Prostate gland (tissue), 2 donors: ENCODE measurements around the gene TCP11L2. TPM values are rescaled to one million over a fixed set of nuclear protein-coding genes. Genes with fewer than 3 reads are reported as not detected.
A peak's percentile ranks its signal among the peaks of the same experiment; 100 is the strongest.

ENCODE experiments used
- DNase-seq: peaks from one replicate; pipeline ENCODE4 v3.0.0-alpha.2; 2019; ENCODE audit warnings: low spot score
- H3K27ac ChIP-seq, 2 donors: fragments of 200-600 bp; sonication (generic); 2 replicates each; pipeline ENCODE4 v1.5.1; 2017 to 2019
- H3K27me3 ChIP-seq: fragments of 200-600 bp; sonication (generic); replicated peaks from 2 replicates; pipeline ENCODE4 v1.5.1; 2019; ENCODE audit not compliant: insufficient read depth
- H3K36me3 ChIP-seq, 2 donors: fragments of 200-600 bp; sonication (generic); 1 replicate in 1 of 2; 2 replicates in 1 of 2; pipeline versions ENCODE4 v1.5.1 to v1.8.1; 2017 to 2019
- H3K4me1 ChIP-seq: fragments of 200-600 bp; sonication (generic); replicated peaks from 2 replicates; pipeline ENCODE4 v1.5.1; 2019
- H3K4me3 ChIP-seq, 2 donors: fragments of 200-600 bp; sonication (generic); 2 replicates each; pipeline ENCODE4 v1.5.1; 2017 to 2019
- H3K9me3 ChIP-seq: fragments of 200-600 bp; sonication (generic); 2 replicates; pipeline ENCODE4 v1.5.1; 2017
- CTCF ChIP-seq, 4 experiments: fragments of 200-600 bp in 2 of 4; fragments of 450-650 bp in 2 of 4; sonication (generic) in 2 of 4; IDR thresholded peaks; 1 replicate in 3 of 4; 2 replicates in 1 of 4; pipeline ENCODE4 v1.5.1; 2016 to 2019; ENCODE audit warnings: antibody characterized with exemption in 4 of 4, mild to moderate bottlenecking in 2 of 4, moderate library complexity in 2 of 4
- POLR2A ChIP-seq: fragments of 450-650 bp; IDR thresholded peaks from one replicate; pipeline ENCODE4 v1.6.1; 2016; ENCODE audit warnings: antibody characterized with exemption, mild to moderate bottlenecking
- POLR2AphosphoS5 ChIP-seq: sonication (generic); formaldehyde crosslinking; IDR thresholded peaks from one replicate; pipeline ENCODE4 v1.6.1; 2017; ENCODE audit warnings: antibody characterized with exemption
- WGBS: methylation state at CpG from one replicate; pipeline ENCODE4 v1.1.5; 2018; 5-methylcytosine and 5-hydroxymethylcytosine counted together
- intact Hi-C: fragments of 100-400 bp; cut with DNase I; formaldehyde crosslinking; loops from one replicate; pipeline ENCODE4 v1.14.2; 2022
- total RNA-seq, 2 donors: library from RNA; depleted of rRNA; stranded (reverse); fragments of >200 nt; gene quantifications; one replicate each; pipeline ENCODE4 v1.1.0, GENCODE V29; 2016

Gene TCP11L2
- total RNA-seq, 2 donors from 2014 or later: 20.0 to 30.6 TPM

DNA sequence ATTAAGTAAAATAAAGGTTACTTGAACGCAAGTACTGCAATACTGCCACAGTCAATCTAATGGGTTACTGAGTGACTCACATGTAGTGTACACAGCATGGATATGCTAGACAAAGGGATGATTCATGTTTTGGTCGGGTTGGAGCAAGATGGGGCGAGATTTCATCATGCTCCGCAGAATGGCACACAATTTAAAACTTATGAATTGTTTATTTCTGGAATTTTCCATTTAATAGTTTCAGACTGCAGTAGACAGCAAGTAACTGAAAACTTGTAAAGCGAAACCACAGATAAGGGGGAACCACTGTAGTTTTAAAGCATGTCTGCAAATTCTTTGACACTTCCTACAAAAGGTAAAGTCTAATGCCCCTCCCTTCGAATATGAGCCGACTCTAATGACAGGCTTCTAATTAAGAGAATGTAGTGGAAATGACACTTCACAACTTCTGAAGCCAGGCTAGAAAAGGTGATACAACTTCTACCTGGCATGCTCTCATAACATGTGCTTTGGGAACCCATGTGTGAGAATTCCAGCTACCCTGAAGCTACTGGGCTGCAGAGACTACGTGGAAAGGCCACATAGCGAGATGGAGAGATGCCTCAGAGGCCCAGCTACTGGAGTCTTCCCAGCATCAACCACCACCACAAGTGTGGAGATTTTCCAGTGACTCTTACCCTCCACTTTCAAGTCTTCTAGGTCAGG, 13.9 kb upstream of the TCP11L2 start:
- intact Hi-C loops: no loop called here
- no peak overlapping the region for H3K27ac ChIP-seq
- H3K4me3 ChIP-seq: no peak overlapping the region
- no peaks in the 10 kb centered on the region for H3K4me1 ChIP-seq
- DNase-seq: no peak
- H3K9me3 ChIP-seq: no peaks in the 10 kb centered on the region
- no peaks in the 10 kb centered on the region for H3K27me3 ChIP-seq
- no peaks in the 10 kb centered on the region for H3K36me3 ChIP-seq
- TF ChIP-seq POLR2AphosphoS5 (peak; percentile 38), POLR2A (no peak)
- WGBS: 56% methylated on average over 9 of the region's 9 CpGs

DNA sequence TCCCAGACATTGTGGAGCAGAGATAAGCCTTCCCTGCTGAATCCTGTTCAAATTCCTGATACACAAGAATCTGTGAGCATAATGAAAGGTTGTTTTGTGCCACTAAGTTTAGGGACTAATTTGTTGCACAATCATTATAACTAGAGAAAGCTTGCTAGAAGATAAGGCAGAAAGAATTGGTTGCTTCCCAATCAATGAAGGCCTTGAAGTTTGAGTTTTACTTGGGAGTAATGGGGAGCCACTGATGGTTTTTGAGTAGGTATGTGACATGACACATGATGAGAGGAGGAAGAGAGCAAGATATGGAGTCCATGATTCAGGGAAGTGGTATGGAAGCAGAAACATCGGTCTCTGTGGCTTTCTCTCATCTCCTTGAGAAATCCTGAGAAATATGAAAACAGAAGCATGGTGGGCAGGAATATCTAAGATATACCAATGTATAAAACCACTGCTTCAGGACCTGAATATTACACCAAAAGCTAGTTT, 13.3 kb upstream of the TCP11L2 start:
- Histone ChIP-seq H3K4me3 (no peak overlapping the region), H3K9me3 (no peaks in the 10 kb centered on the region), H3K4me1 (no peaks in the 10 kb centered on the region), H3K27me3 (no peaks in the 10 kb centered on the region), H3K36me3 (no peaks in the 10 kb centered on the region), H3K27ac (no peak overlapping the region)
- no peak for DNase-seq
- WGBS: 100% methylated on average over 1 of the region's 1 CpG
- TF ChIP-seq POLR2AphosphoS5 (no peak), POLR2A (no peak), CTCF (IDR thresholded peaks at IDR 0.05) (no peak)
- intact Hi-C loops: no loop called here

- Histone ChIP-seq H3K9me3 (no peaks in the 10 kb centered on the region), H3K36me3 (no peaks in the 10 kb centered on the region), H3K4me1 (no peaks in the 10 kb centered on the region), H3K27ac (no peak overlapping the region), H3K4me3 (no peak overlapping the region), H3K27me3 (no peaks in the 10 kb centered on the region)
- DNase-seq: no peak
- TF ChIP-seq POLR2A (no peak), POLR2AphosphoS5 (no peak), CTCF (IDR thresholded peaks at IDR 0.05) (no peak)
- 74% methylated on average over 2 of the region's 2 CpGs for WGBS
- intact Hi-C loops: no loop called here
Observed at GRCh38 chr12:106290666-106291065, 11.9 kb upstream of the TCP11L2 start.

DNA sequence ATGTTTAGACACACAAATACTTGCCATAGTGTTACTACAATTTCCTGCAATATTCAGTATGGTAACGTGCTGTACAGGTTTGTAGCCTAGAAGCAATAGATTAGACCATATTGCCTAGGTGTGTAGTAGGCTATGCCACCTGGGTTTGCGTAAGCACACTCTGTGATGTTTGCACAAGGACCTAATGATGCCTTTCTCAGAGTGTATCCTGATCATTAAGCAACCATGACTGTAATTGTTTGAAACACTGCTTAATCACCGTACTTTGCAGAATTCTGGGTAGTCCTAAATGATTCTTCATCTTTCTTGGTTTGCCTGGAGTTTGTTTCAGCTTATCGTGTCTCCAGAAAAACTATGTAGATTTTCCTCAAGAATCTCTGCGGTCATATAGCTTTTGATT, 11.2 kb upstream of the TCP11L2 start:
- WGBS: 86% methylated on average over 5 of the region's 5 CpGs
- intact Hi-C loops: no loop called here
- H3K4me1 ChIP-seq: no peaks in the 10 kb centered on the region
- H3K27me3 ChIP-seq: no peaks in the 10 kb centered on the region
- H3K36me3 ChIP-seq: no peaks in the 10 kb centered on the region
- H3K27ac ChIP-seq: no peak overlapping the region
- H3K4me3 ChIP-seq: no peak overlapping the region
- no peaks in the 10 kb centered on the region for H3K9me3 ChIP-seq
- TF ChIP-seq POLR2AphosphoS5 (no peak), CTCF (IDR thresholded peaks at IDR 0.05) (no peak), POLR2A (no peak)
- no peak for DNase-seq

- no peaks in the 10 kb centered on the region for H3K36me3 ChIP-seq
- H3K27me3 ChIP-seq: no peaks in the 10 kb centered on the region
- intact Hi-C loops: no loop called here
- H3K27ac ChIP-seq: no peak overlapping the region
- 90% methylated on average over 5 of the region's 5 CpGs for WGBS
- TF ChIP-seq POLR2AphosphoS5 (no peak), CTCF (IDR thresholded peaks at IDR 0.05) (no peak), POLR2A (no peak)
- no peak for DNase-seq
- no peaks in the 10 kb centered on the region for H3K9me3 ChIP-seq
- H3K4me3 ChIP-seq: no peak overlapping the region
- no peaks in the 10 kb centered on the region for H3K4me1 ChIP-seq
Observed at GRCh38 chr12:106292339-106292738, 10.2 kb upstream of the TCP11L2 start.
